Smooth muscle cell of the umbilical artery (primary cell): ENCODE results near the gene PEX13. TPM values are rescaled to one million over a fixed set of nuclear protein-coding genes. Genes with fewer than 3 reads are reported as not detected.

Experiments
- total RNA-seq: library from RNA; depleted of rRNA; stranded (reverse); fragments of >200 nt; gene quantifications from 2 replicates; pipeline ENCODE4 v1.2.3, GENCODE V29; 2014

Gene PEX13
- 41.1 and 43.7 TPM in 2 replicates for total RNA-seq

GRCh38 chr2:61017556-61018317, at the start of gene PEX13, which contains the start of gene PUS10:
Gene PEX13 (plus strand): TSS chr2:61017720. CDS start chr2:61017760, 40 bp downstream.
Gene PUS10 (minus strand): TSS chr2:61018255. CDS start chr2:61011890, 6,365 bp downstream.

GRCh38 chr2:61065714-61066709, 48.5 kb downstream of the PEX13 start, which contains the start of gene SANBR:
Gene SANBR (plus strand): TSS chr2:61065871. CDS start chr2:61070351, 4,480 bp downstream.

Other genes with a start within 250 kb of the PEX13 start
- 3.9 and 6.6 TPM in 2 replicates for gene REL, start 136.1 kb upstream of the PEX13 start, total RNA-seq
- gene PUS10, start 535 bp downstream of the PEX13 start, total RNA-seq = 10.4 and 12.2 TPM in 2 replicates
- 7.4 and 11.8 TPM in 2 replicates for gene SANBR, start 48.2 kb downstream of the PEX13 start, total RNA-seq
- 10.1 and 10.2 TPM in 2 replicates for gene C2orf74, start 144.5 kb downstream of the PEX13 start, total RNA-seq